AG04450 (cell line): ENCODE measurements around the gene CUEDC1. TPM values are rescaled to one million over a fixed set of nuclear protein-coding genes. Genes with fewer than 3 reads are reported as not detected.
A peak's percentile ranks its signal among the peaks of the same experiment; 100 is the strongest.

Experiments
- CTCF ChIA-PET: fragments of 300-600, 350-600 bp; formaldehyde crosslinking; extraction: SDS; loops from one replicate; lab custom pipeline; 2022; ENCODE audit warnings: antibody characterized with exemption, inconsistent platforms; lab: Charles Lee
- POLR2A ChIA-PET: fragments of 350-600 bp; formaldehyde crosslinking; extraction: SDS; loops from one replicate; lab custom pipeline; 2021; ENCODE audit warnings: antibody characterized with exemption, inconsistent platforms; lab: Yijun Ruan, JAX
- DNase-seq: peaks from one replicate; pipeline ENCODE4 v3.0.0-alpha.2; 2011; ENCODE audit warnings: low read depth, low spot score
- H3K27ac ChIP-seq: one replicate; pipeline ENCODE4 v1.5.1; 2012; ENCODE audit warnings: low read depth, low read length, control low read depth
- H3K27me3 ChIP-seq: one replicate; pipeline ENCODE4 v1.6.0; 2012; ENCODE audit warnings: low read length; ENCODE audit not compliant: control insufficient read depth, insufficient read depth
- H3K4me3 ChIP-seq: 2 replicates; pipeline ENCODE4 v1.5.1; 2011; ENCODE audit warnings: mild to moderate bottlenecking, low read depth, low read length, control low read depth
- H3K9me3 ChIP-seq: 2 replicates; pipeline ENCODE4 v1.5.1; 2012; ENCODE audit warnings: low read length; ENCODE audit not compliant: control insufficient read depth, insufficient read depth
- CTCF ChIP-seq: IDR thresholded peaks from 2 replicates; pipeline ENCODE4 v1.5.1; 2011; ENCODE audit warnings: low read depth, low read length, control low read depth, inconsistent platforms
- polyA plus RNA-seq: library from polyadenylated mRNA; depleted of rRNA; stranded (reverse); fragments of >200 nt; gene quantifications from 2 replicates; pipeline ENCODE4 v1.2.3, GENCODE V29; 2011

CUEDC1 gene
- polyA plus RNA-seq, 1 experiment: 21.6 TPM

GRCh38 chr17:57853695-57854094 lies 101.5 kb downstream of the CUEDC1 start:
- no peak for TF ChIP-seq CTCF
- POLR2A ChIA-PET: no interaction called here
- no peaks in the 10 kb centered on the region; the same call in 1 of the 2 replicates for H3K9me3 ChIP-seq
- H3K27ac ChIP-seq: no peak overlapping the region
- CTCF ChIA-PET: interaction anchor here (0.7 to 17.7 kb wide), 4 partner anchors 11 to 145 kb away, joined by 3 to 661 read pairs (median 4); no protein-coding TSS in a partner anchor
- no peak overlapping the region for H3K4me3 ChIP-seq
- H3K27me3 ChIP-seq: no peaks in the 10 kb centered on the region
- no peak for DNase-seq

GRCh38 chr17:57852955-57853328 lies 102.3 kb downstream of the CUEDC1 start:
- Histone ChIP-seq H3K27me3 (no peaks in the 10 kb centered on the region), H3K9me3 (no peaks in the 10 kb centered on the region; the same call in 1 of the 2 replicates), H3K27ac (no peak overlapping the region), H3K4me3 (no peak overlapping the region)
- CTCF ChIA-PET: interaction anchor here (1.3 to 17.7 kb wide), 3 partner anchors 20 to 145 kb away, joined by 3 to 661 read pairs (median 4); no protein-coding TSS in a partner anchor
- POLR2A ChIA-PET: no interaction called here
- DNase-seq: no peak
- no peak for TF ChIP-seq CTCF

GRCh38 chr17:57852092-57852954 lies 102.9 kb downstream of the CUEDC1 start:
- Histone ChIP-seq H3K27ac (peak overlapping the region; percentile 1), H3K27me3 (no peaks in the 10 kb centered on the region), H3K4me3 (no peak overlapping the region), H3K9me3 (no peaks in the 10 kb centered on the region; the same call in 1 of the 2 replicates)
- TF ChIP-seq CTCF: no peak
- ChIA-PET POLR2A (interaction anchor here (0.6 kb wide), 1 partner anchor 144 kb away, joined by 3 read pairs; no protein-coding TSS in a partner anchor), CTCF (interaction anchor here (0.5 to 17.7 kb wide), 5 partner anchors 8 to 146 kb away, joined by 3 to 661 read pairs (median 3); no protein-coding TSS in a partner anchor)
- no peak for DNase-seq

GRCh38 chr17:57849874-57850754 lies 105.1 kb downstream of the CUEDC1 start, which contains the start of gene MRPS23:
Gene MRPS23 (minus strand): TSS chr17:57850044. CDS start chr17:57850010, 34 bp downstream.
- H3K27me3 ChIP-seq: no peaks in the 10 kb centered on the region
- peak; percentile 97 for DNase-seq
- H3K27ac ChIP-seq: peak within 1 kb of the TSS; percentile 85
- ChIA-PET CTCF (interaction anchor here (0.6 to 17.7 kb wide), 7 partner anchors 11 to 400 kb away, joined by 3 to 661 read pairs (median 4); no protein-coding TSS in a partner anchor), POLR2A (interaction anchor here (0.5 to 1.6 kb wide), 13 partner anchors 10 to 1038 kb away, joined by 3 to 16 read pairs (median 5); partner anchors contain the start of genes AKAP1, SRSF1 and VEZF1)
- no peaks in the 10 kb centered on the region; the same call in 1 of the 2 replicates for H3K9me3 ChIP-seq
- no peak for TF ChIP-seq CTCF
- peak within 1 kb of the TSS; percentile 99 for H3K4me3 ChIP-seq
